Chondrocyte (in vitro differentiated cells): ENCODE measurements around the gene KRT2. TPM values are rescaled to one million over a fixed set of nuclear protein-coding genes. Genes with fewer than 3 reads are reported as not detected.

Experiments
- DNase-seq: peaks from one replicate; pipeline ENCODE4 v3.0.0; 2021; ENCODE audit warnings: mixed read lengths, low spot score
- H3K27ac Mint-ChIP-seq: one replicate; pipeline ENCODE4 v1.8.0; 2021; ENCODE audit warnings: mild to moderate bottlenecking, moderate library complexity, mixed read lengths; ENCODE audit not compliant: unreplicated experiment
- H3K27me3 Mint-ChIP-seq: 2 replicates; pipeline ENCODE4 v1.8.0; 2021; ENCODE audit warnings: low read depth, mixed read lengths
- H3K36me3 Mint-ChIP-seq: 2 replicates; pipeline ENCODE4 v1.8.0; 2021; ENCODE audit warnings: low read depth, mixed read lengths
- H3K4me1 Mint-ChIP-seq: 2 replicates; pipeline ENCODE4 v1.8.0; 2021; ENCODE audit warnings: low read depth, mild to moderate bottlenecking, mixed read lengths
- H3K4me3 Mint-ChIP-seq: one replicate; pipeline ENCODE4 v1.8.0; 2021; ENCODE audit warnings: mild to moderate bottlenecking, moderate library complexity, mixed read lengths; ENCODE audit not compliant: unreplicated experiment
- H3K9me3 Mint-ChIP-seq: 2 replicates; pipeline ENCODE4 v1.8.0; 2021; ENCODE audit warnings: low read depth, mixed read lengths
- total RNA-seq: library from RNA; stranded (reverse); gene quantifications from 3 replicates; pipeline ENCODE4 v1.2.1, GENCODE V29; 2021
- TF ChIP-seq, protein P1 (sequence below): fragments of 200-600 bp; sonication (generic); IDR thresholded peaks from 2 replicates; pipeline ENCODE4 v1.5.0; 2021; ENCODE audit warnings: antibody characterized with exemption, mild to moderate bottlenecking, moderate library complexity

Gene KRT2
- total RNA-seq, 1 donor from 2014 or later = not detected

DNA sequence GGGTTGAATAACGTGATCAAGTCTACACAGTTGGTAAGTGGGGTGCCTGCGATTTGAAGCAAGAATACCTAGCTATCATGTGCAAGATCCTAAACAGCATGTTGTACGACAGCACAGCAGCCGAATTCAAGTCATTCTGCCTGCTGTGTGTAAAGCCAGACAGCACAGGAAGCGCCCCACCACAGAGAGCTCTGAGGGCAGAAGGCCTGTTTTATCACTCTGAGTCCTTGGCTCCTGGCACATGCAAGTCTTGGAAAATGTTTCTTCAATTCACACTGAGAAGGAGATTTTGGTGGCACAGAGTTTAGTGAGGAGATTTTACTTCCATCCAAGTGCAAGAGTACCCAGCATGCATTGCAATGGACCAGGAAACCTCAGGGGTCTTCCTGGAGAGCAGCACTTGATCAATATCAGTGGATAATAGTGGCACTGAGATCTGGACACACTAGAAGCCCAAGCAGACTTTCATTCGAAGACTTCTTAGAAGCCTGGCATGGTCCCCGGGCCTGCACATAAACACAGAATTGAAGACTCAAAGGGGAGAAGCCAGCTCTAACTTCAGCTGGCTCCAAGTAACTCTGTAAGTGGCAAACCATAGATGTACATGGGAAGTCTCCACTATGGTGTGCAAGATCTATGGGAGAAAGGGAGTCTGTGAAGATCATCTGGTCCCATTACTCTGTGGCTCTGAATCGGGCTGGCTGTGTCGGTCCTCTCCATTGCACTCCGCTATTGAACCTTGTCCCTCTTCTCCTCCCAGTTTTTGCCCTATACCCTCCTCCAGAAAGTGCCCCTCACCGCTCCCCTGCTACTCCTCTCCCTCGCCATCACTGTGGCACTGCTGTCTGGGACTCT is 29.7 kb upstream of the KRT2 start:
- H3K36me3 Mint-ChIP-seq = no peaks in the 10 kb centered on the region
- TF ChIP-seq, protein P1, sequence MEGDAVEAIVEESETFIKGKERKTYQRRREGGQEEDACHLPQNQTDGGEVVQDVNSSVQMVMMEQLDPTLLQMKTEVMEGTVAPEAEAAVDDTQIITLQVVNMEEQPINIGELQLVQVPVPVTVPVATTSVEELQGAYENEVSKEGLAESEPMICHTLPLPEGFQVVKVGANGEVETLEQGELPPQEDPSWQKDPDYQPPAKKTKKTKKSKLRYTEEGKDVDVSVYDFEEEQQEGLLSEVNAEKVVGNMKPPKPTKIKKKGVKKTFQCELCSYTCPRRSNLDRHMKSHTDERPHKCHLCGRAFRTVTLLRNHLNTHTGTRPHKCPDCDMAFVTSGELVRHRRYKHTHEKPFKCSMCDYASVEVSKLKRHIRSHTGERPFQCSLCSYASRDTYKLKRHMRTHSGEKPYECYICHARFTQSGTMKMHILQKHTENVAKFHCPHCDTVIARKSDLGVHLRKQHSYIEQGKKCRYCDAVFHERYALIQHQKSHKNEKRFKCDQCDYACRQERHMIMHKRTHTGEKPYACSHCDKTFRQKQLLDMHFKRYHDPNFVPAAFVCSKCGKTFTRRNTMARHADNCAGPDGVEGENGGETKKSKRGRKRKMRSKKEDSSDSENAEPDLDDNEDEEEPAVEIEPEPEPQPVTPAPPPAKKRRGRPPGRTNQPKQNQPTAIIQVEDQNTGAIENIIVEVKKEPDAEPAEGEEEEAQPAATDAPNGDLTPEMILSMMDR = no peak
- H3K27ac Mint-ChIP-seq = no peak overlapping the region
- peaks cover 73% of the 10 kb centered on the region for H3K27me3 Mint-ChIP-seq
- no peak overlapping the region for H3K4me3 Mint-ChIP-seq
- DNase-seq = no peak
- H3K4me1 Mint-ChIP-seq = no peaks in the 10 kb centered on the region
- H3K9me3 Mint-ChIP-seq = no peaks in the 10 kb centered on the region

DNA sequence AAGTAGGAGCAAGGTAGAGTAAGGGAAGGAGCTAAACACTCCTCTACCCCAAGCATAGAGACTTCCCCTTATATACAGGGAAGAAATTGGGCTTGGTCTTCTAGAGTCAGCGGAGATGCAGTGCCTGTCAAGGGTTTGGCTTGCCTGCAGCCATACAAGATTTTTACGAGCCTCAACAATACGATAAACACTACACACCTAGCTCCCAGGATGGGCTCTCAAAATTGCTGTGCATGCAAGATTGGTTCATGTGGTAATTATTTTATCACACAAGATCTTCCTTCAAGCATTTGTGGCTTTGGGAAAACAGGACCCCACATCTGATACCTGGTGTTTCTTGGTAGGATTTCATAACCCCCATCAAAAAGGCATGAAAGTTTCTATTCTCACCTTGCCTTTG is 28.4 kb upstream of the KRT2 start, which contains the start of gene KRT1:
KRT1 (minus strand) TSS at position 45 of the 400 bp plus-strand sequence. CDS start 59 bp downstream, outside the sequence.
- Mint-ChIP-seq H3K27ac (no peak within 1 kb of the TSS), H3K27me3 (peaks cover 72% of the 10 kb centered on the region), H3K9me3 (no peaks in the 10 kb centered on the region), H3K4me1 (no peaks in the 10 kb centered on the region), H3K4me3 (no peak within 1 kb of the TSS), H3K36me3 (no peaks in the 10 kb centered on the region)
- TF ChIP-seq, protein P1 = no peak
- DNase-seq = no peak

DNA sequence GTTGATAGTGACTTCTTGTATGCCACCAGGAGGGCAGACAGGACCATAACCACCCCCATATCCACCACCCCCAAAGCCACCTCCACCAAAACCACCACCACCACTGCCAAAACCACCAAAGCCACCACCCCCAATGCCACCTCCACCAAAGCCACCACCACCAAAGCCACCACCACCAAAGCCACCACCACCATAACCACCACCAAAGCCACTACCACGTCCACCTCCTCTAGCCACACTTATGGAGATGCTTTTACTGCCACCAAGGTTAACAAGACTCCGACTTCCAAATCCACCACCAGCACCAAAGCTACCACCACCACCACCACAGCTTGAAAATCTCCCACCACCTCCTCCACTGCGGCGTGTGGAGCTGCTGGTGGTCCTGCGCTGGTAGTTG is 27.9 kb upstream of the KRT2 start:
- Mint-ChIP-seq H3K36me3 (no peaks in the 10 kb centered on the region), H3K27ac (no peak overlapping the region), H3K4me3 (no peak overlapping the region), H3K4me1 (no peaks in the 10 kb centered on the region), H3K27me3 (peaks cover 69% of the 10 kb centered on the region), H3K9me3 (no peaks in the 10 kb centered on the region)
- no peak for DNase-seq
- TF ChIP-seq, protein P1 = no peak

DNA sequence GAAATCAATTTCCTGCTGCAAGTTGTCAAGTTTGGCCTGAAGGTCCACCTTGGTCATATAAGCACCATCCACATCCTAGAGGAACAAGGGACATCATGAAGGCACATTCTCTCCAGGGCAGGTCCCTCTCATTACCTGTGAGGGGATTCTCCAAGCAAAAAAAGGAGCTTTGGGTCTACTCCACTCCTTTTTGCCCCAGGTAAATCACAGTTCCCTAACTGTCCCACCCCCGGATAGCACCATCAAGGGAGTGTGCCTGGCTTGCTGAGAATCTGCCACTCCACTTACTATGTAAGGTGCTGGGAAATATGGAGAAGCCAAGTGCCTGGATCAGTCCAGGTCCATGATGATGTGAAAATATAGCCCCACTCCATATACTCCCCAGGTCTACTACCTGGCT is 25.7 kb upstream of the KRT2 start:
- no peaks in the 10 kb centered on the region for H3K4me1 Mint-ChIP-seq
- TF ChIP-seq, protein P1 = no peak
- no peak overlapping the region for H3K4me3 Mint-ChIP-seq
- H3K9me3 Mint-ChIP-seq = no peaks in the 10 kb centered on the region
- H3K27ac Mint-ChIP-seq = no peak overlapping the region
- no peaks in the 10 kb centered on the region for H3K36me3 Mint-ChIP-seq
- DNase-seq = no peak
- H3K27me3 Mint-ChIP-seq = peaks cover 64% of the 10 kb centered on the region

DNA sequence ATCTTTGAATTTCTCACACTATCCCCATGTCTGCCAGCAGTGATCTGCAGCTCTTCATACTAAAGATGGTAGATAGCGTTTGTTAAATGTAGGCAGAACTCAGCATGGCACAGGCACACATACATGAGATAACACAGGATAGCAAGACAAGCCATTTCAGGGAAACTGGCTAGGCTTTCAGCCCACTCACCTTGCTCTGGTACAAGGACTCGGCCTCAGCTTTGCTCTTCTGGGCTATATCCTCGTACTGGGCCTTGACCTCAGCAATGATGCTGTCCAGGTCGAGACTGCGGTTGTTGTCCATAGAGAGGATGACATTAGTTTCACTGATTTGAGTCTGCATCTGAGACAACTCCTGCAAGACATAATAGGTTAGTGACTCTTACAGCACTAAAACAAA is 25.1 kb upstream of the KRT2 start:
- H3K36me3 Mint-ChIP-seq = no peaks in the 10 kb centered on the region
- H3K9me3 Mint-ChIP-seq = no peaks in the 10 kb centered on the region
- H3K27me3 Mint-ChIP-seq = peaks cover 58% of the 10 kb centered on the region
- DNase-seq = no peak
- TF ChIP-seq, protein P1 = no peak
- H3K27ac Mint-ChIP-seq = no peak overlapping the region
- H3K4me3 Mint-ChIP-seq = no peak overlapping the region
- H3K4me1 Mint-ChIP-seq = no peaks in the 10 kb centered on the region
